ENCODE results near the gene ILDR1.
"Not testable (repeated sequence)": the region's sequence is repeated elsewhere in the genome, so short reads cannot be mapped to it uniquely, and the experiment has no call there.

Gene ILDR1

GRCh38 chr3:121938141-121938855 lies 83.7 kb downstream of the ILDR1 start:
- not testable (repeated sequence) for DNase-seq

Measured in CD4-positive, alpha-beta T cell treated with Interleukin-10 for 1 hour (primary cell).